Suprapubic skin (tissue), 4 donors: ENCODE data around the gene LRMDA.

ENCODE experiments used
- POLR2A ChIP-seq, 2 donors: fragments of 450-650 bp; IDR thresholded peaks; one replicate each; pipeline ENCODE4 v1.6.1; 2017; ENCODE audit warnings: antibody characterized with exemption in 2 of 2, mild to moderate bottlenecking in 2 of 2, moderate library complexity in 2 of 2
- POLR2AphosphoS5 ChIP-seq, 3 donors: sonication (generic); formaldehyde crosslinking; IDR thresholded peaks; one replicate each; pipeline ENCODE4 v1.6.1; 2017; ENCODE audit warnings: antibody characterized with exemption in 3 of 3
- TF ChIP-seq, protein P1 (sequence below), 2 donors: fragments of 200-600 bp in 1 of 2; fragments of 450-650 bp in 1 of 2; sonication (generic) in 1 of 2; IDR thresholded peaks; one replicate each; pipeline ENCODE4 v1.5.1; 2016 to 2019; ENCODE audit warnings: antibody characterized with exemption in 2 of 2, mild to moderate bottlenecking in 1 of 2, moderate library complexity in 1 of 2

DNA sequence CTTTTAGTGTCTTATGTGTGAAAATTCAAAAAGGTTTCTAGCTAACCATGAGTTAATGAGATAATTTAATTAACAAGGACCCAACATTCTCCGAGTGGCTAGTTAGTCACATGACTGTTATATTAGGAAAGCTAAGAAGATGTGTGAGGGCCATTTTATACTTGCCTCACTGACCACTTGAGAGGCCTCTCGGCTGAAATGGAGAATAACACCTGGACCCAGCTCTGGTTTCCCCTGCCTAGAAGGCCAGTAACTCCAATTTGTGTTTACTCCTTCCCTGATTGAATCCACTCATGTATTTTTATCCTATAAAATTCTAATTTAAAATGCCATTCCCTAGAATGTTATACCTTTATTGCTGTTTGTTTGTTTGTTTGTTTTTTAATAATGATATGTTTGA lies 1115.0 kb downstream of the LRMDA start:
- TF ChIP-seq, protein P1, sequence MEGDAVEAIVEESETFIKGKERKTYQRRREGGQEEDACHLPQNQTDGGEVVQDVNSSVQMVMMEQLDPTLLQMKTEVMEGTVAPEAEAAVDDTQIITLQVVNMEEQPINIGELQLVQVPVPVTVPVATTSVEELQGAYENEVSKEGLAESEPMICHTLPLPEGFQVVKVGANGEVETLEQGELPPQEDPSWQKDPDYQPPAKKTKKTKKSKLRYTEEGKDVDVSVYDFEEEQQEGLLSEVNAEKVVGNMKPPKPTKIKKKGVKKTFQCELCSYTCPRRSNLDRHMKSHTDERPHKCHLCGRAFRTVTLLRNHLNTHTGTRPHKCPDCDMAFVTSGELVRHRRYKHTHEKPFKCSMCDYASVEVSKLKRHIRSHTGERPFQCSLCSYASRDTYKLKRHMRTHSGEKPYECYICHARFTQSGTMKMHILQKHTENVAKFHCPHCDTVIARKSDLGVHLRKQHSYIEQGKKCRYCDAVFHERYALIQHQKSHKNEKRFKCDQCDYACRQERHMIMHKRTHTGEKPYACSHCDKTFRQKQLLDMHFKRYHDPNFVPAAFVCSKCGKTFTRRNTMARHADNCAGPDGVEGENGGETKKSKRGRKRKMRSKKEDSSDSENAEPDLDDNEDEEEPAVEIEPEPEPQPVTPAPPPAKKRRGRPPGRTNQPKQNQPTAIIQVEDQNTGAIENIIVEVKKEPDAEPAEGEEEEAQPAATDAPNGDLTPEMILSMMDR (IDR thresholded peaks at IDR 0.05) = no peak
- TF ChIP-seq POLR2AphosphoS5 (IDR thresholded peaks at IDR 0.05) (no peak), POLR2A (IDR thresholded peaks at IDR 0.05) (no peak)
